NT2/D1 (cell line): ENCODE data around the gene PPP1R1B.

Experiments
- DNase-seq: peaks from one replicate; pipeline ENCODE4 v3.0.0-alpha.2; 2011; ENCODE audit warnings: low read depth, low spot score
- H3K27me3 ChIP-seq: 2 replicates; pipeline ENCODE4 v1.6.0; 2011; ENCODE audit warnings: mild to moderate bottlenecking; ENCODE audit not compliant: insufficient read length, insufficient read depth
- H3K36me3 ChIP-seq: 2 replicates; pipeline ENCODE4 v1.6.1; 2011; ENCODE audit warnings: mild to moderate bottlenecking, low read length, mixed read lengths; ENCODE audit not compliant: insufficient read depth, insufficient read length
- H3K4me1 ChIP-seq: 2 replicates; pipeline ENCODE4 v1.5.1; 2011; ENCODE audit not compliant: insufficient read depth, insufficient read length
- H3K4me3 ChIP-seq: 2 replicates; pipeline ENCODE4 v1.5.1; 2011; ENCODE audit warnings: low read depth; ENCODE audit not compliant: insufficient read length
- H3K9ac ChIP-seq: 2 replicates; pipeline ENCODE4 v1.6.0; 2011; ENCODE audit warnings: low read depth; ENCODE audit not compliant: insufficient read length
- H3K9me3 ChIP-seq: 2 replicates; pipeline ENCODE4 v1.5.1; 2011; ENCODE audit warnings: mild to moderate bottlenecking, low read length; ENCODE audit not compliant: insufficient read depth
- SUZ12 ChIP-seq: IDR thresholded peaks from 2 replicates; pipeline ENCODE4 v1.6.1; 2011; ENCODE audit not compliant: insufficient read length, insufficient read depth; ENCODE audit errors: extremely low read depth
- YY1 ChIP-seq: IDR thresholded peaks from 2 replicates; pipeline ENCODE4 v1.6.1; 2011; ENCODE audit not compliant: insufficient read length, insufficient read depth
- ZNF274 ChIP-seq: IDR thresholded peaks from 2 replicates; pipeline ENCODE4 v1.6.1; 2011; ENCODE audit warnings: mild to moderate bottlenecking, low read depth, low read length

Gene PPP1R1B

DNA sequence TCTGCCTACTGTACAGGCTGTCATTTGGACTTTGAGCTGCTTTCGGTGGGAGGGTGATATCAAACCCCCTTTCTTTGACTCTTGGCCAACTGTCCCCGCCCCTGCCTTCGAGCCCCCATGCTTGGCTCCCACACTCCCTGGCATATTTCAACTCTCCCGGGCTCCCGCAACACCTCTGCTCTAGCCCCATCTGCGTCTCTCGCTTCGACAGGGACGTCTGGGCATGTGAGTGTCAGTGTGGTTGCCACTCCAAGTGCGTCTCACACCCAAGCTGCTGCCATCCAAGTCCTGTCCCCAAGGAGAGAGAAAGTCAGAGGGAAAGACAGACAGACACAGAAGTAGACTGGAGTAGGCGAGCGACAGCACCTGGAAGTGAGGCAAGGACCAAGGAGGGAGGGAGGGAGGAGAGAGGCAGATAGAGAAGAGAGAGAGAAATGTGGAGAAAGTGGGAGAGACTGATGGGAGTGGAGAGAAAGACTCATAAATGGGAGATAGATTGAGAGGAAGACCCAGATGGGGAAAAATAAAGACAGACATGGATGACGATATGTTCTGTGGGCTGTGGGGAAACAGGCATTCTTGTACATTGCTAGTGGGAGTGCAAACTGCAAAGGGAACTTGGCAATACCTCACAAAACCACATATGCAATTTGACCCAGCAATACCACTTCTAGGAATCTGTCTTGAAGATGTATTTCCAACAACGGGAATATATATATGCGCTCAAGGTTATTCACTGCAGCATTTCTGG lies 22.0 kb downstream of the PPP1R1B start:
- DNase-seq: no peak
- Histone ChIP-seq H3K27me3 (no peaks in the 10 kb centered on the region), H3K36me3 (peaks cover 4% of the 10 kb centered on the region), H3K9me3 (no peaks in the 10 kb centered on the region), H3K9ac (no peak overlapping the region), H3K4me1 (peaks cover 31% of the 10 kb centered on the region), H3K4me3 (no peak overlapping the region)
- TF ChIP-seq YY1 (no peak), SUZ12 (no peak), ZNF274 (no peak)

DNA sequence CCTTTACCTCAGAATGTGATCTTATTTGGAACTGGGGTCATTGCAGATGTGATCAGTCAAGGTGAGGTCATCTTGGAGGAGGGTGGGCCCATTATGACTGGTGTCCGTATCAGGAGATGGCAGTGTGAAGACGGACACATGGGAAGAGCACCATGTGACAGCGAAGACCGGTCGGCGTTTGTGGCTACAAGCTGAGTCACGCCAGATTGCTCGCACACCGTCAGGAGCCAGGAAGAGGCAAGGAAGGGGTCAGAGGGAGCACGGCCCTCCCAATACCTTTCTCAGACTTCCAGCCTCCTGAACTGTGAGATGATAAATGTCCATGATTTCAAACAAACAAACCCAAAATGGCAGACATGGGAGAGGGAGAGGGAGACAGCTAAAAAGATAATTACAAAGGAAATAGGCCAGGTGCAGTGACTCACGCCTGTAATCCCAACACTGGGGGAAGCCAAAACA lies 23.4 kb downstream of the PPP1R1B start:
- H3K4me3 ChIP-seq: no peak overlapping the region
- peaks cover 23% of the 10 kb centered on the region for H3K4me1 ChIP-seq
- H3K27me3 ChIP-seq: no peaks in the 10 kb centered on the region
- peaks cover 9% of the 10 kb centered on the region for H3K36me3 ChIP-seq
- TF ChIP-seq SUZ12: no peak
- no peak for TF ChIP-seq ZNF274
- TF ChIP-seq YY1: no peak
- H3K9me3 ChIP-seq: no peaks in the 10 kb centered on the region
- H3K9ac ChIP-seq: no peak overlapping the region
- no peak for DNase-seq

- no peaks in the 10 kb centered on the region for H3K9me3 ChIP-seq
- peaks cover 28% of the 10 kb centered on the region for H3K4me1 ChIP-seq
- TF ChIP-seq SUZ12 (no peak), ZNF274 (no peak), YY1 (no peak)
- H3K4me3 ChIP-seq: no peak overlapping the region
- no peak for DNase-seq
- H3K36me3 ChIP-seq: peaks cover 20% of the 10 kb centered on the region
- H3K9ac ChIP-seq: peak overlapping the region; percentile 59
- H3K27me3 ChIP-seq: no peaks in the 10 kb centered on the region
Observed at GRCh38 chr17:39651923-39652586, 25.3 kb downstream of the PPP1R1B start.

DNA sequence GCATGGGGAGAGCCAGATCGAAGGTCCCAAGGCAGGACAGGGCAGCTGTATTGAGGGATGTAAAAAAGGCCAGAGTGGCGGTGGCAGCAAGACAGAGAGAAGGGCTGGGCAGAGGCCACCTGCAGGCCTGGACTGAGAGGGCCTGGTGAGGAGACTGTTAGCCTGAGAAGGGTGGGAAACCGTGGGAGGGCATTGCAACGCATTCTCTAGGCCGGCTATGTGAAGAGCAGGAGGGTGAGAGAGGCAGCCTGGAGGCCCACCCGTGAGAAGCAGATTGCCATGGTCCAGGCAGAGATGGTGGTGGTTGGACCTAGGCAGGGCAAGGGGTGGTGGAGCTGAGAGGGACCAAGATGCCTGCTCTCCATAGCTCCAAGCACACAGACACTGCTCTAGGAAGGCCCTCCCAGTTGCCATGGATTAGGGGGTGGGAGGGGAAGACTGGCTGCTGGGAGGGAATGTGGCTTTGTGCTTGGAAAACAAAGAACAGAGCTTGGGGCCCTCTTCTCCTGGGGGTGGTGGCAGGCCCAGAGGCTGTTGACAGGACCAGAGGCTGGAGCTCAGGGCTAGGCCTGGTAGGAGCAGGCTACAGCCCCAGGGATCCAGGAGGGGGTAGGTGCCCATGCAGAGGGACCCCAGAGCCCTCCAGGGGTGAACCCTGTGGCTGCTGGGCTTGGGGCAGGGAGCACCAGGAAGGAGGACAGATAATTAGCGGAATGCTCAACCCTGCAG lies 26.0 kb downstream of the PPP1R1B start:
- peak; percentile 70 for DNase-seq
- no peak for TF ChIP-seq ZNF274
- TF ChIP-seq YY1: peak; percentile 14
- no peak for TF ChIP-seq SUZ12
- H3K9me3 ChIP-seq: no peaks in the 10 kb centered on the region
- no peaks in the 10 kb centered on the region for H3K27me3 ChIP-seq
- H3K36me3 ChIP-seq: peaks cover 23% of the 10 kb centered on the region
- peak overlapping the region; percentile 59 for H3K9ac ChIP-seq
- no peak overlapping the region for H3K4me3 ChIP-seq
- peaks cover 26% of the 10 kb centered on the region for H3K4me1 ChIP-seq

GRCh38 chr17:39653316-39653661 lies 26.5 kb downstream of the PPP1R1B start:
- Histone ChIP-seq H3K4me3 (no peak overlapping the region), H3K4me1 (peaks cover 28% of the 10 kb centered on the region), H3K36me3 (peaks cover 26% of the 10 kb centered on the region), H3K9me3 (no peaks in the 10 kb centered on the region), H3K27me3 (no peaks in the 10 kb centered on the region), H3K9ac (peak overlapping the region; percentile 52)
- no peak for TF ChIP-seq YY1
- no peak for TF ChIP-seq SUZ12
- no peak for TF ChIP-seq ZNF274
- DNase-seq: no peak

- no peak for DNase-seq
- peak overlapping the region; percentile 52 for H3K9ac ChIP-seq
- H3K4me3 ChIP-seq: no peak overlapping the region
- H3K4me1 ChIP-seq: peaks cover 28% of the 10 kb centered on the region
- H3K9me3 ChIP-seq: no peaks in the 10 kb centered on the region
- TF ChIP-seq SUZ12 (no peak), YY1 (no peak), ZNF274 (no peak)
- H3K27me3 ChIP-seq: no peaks in the 10 kb centered on the region
- H3K36me3 ChIP-seq: peaks cover 31% of the 10 kb centered on the region
Observed at GRCh38 chr17:39653662-39654331, 27.0 kb downstream of the PPP1R1B start.
